ENCODE measurements around the gene SMAD6.

- TF ChIP-seq EZH2 (optimal IDR thresholded peaks at IDR 0.05; ENCODE audit: low read depth, low read length) (no peak), CTCF (IDR thresholded peaks at IDR 0.05; ENCODE audit: low read length) (no peak), EZH2phosphoT487 (IDR thresholded peaks at IDR 0.05; ENCODE audit: low read length) (no peak)
Measured at GRCh38 chr15:66826507-66826906, 124.5 kb downstream of the SMAD6 start.

Measured in MM.1S (cell line).